Measurements from ENCODE around the gene GLUD1.
"Not testable (repeated sequence)": the region's sequence is repeated elsewhere in the genome, so short reads cannot be mapped to it uniquely, and the experiment has no call there.

- not testable (repeated sequence) for TF ChIP-seq CTCF (conservative IDR thresholded peaks at IDR 0.05 in 1 of 2, IDR thresholded peaks at IDR 0.05 in 1 of 2; ENCODE audit: extremely low read depth in 1 of 2, insufficient read depth in 1 of 2, low read depth in 1 of 2, low read length in 2 of 2); EZH2 (IDR thresholded peaks at IDR 0.05; ENCODE audit: borderline replicate concordance, low read length)
Measured at GRCh38 chr10:87026747-87027508, 67.7 kb downstream of the GLUD1 start.

All from mammary epithelial cell (primary cell).